ENCODE measurements around the gene NUDT1. TPM values are rescaled to one million over a fixed set of nuclear protein-coding genes. Genes with fewer than 3 reads are reported as not detected.

NUDT1 gene
- total and polyA plus RNA-seq, 2 experiments from 2014 or later = 54.5 to 163 TPM

- Mint-ChIP-seq H3K36me3 (ENCODE audit: low read depth) (peaks cover 76% of the 10 kb centered on the region), H3K4me1 (no peaks in the 10 kb centered on the region), H3K4me3 (no peak overlapping the region), H3K27ac (no peak overlapping the region; the same call in 1 of the 2 replicates), H3K27me3 (ENCODE audit: insufficient read depth, low read depth, poor library complexity) (peaks cover 10% of the 10 kb centered on the region), H3K9me3 (no peaks in the 10 kb centered on the region)
- TF ChIP-seq ZNF331 (CRISPR knock-in tag; IDR thresholded peaks at IDR 0.05; ENCODE audit: low read depth) = no peak
- TF ChIP-seq, protein P1, sequence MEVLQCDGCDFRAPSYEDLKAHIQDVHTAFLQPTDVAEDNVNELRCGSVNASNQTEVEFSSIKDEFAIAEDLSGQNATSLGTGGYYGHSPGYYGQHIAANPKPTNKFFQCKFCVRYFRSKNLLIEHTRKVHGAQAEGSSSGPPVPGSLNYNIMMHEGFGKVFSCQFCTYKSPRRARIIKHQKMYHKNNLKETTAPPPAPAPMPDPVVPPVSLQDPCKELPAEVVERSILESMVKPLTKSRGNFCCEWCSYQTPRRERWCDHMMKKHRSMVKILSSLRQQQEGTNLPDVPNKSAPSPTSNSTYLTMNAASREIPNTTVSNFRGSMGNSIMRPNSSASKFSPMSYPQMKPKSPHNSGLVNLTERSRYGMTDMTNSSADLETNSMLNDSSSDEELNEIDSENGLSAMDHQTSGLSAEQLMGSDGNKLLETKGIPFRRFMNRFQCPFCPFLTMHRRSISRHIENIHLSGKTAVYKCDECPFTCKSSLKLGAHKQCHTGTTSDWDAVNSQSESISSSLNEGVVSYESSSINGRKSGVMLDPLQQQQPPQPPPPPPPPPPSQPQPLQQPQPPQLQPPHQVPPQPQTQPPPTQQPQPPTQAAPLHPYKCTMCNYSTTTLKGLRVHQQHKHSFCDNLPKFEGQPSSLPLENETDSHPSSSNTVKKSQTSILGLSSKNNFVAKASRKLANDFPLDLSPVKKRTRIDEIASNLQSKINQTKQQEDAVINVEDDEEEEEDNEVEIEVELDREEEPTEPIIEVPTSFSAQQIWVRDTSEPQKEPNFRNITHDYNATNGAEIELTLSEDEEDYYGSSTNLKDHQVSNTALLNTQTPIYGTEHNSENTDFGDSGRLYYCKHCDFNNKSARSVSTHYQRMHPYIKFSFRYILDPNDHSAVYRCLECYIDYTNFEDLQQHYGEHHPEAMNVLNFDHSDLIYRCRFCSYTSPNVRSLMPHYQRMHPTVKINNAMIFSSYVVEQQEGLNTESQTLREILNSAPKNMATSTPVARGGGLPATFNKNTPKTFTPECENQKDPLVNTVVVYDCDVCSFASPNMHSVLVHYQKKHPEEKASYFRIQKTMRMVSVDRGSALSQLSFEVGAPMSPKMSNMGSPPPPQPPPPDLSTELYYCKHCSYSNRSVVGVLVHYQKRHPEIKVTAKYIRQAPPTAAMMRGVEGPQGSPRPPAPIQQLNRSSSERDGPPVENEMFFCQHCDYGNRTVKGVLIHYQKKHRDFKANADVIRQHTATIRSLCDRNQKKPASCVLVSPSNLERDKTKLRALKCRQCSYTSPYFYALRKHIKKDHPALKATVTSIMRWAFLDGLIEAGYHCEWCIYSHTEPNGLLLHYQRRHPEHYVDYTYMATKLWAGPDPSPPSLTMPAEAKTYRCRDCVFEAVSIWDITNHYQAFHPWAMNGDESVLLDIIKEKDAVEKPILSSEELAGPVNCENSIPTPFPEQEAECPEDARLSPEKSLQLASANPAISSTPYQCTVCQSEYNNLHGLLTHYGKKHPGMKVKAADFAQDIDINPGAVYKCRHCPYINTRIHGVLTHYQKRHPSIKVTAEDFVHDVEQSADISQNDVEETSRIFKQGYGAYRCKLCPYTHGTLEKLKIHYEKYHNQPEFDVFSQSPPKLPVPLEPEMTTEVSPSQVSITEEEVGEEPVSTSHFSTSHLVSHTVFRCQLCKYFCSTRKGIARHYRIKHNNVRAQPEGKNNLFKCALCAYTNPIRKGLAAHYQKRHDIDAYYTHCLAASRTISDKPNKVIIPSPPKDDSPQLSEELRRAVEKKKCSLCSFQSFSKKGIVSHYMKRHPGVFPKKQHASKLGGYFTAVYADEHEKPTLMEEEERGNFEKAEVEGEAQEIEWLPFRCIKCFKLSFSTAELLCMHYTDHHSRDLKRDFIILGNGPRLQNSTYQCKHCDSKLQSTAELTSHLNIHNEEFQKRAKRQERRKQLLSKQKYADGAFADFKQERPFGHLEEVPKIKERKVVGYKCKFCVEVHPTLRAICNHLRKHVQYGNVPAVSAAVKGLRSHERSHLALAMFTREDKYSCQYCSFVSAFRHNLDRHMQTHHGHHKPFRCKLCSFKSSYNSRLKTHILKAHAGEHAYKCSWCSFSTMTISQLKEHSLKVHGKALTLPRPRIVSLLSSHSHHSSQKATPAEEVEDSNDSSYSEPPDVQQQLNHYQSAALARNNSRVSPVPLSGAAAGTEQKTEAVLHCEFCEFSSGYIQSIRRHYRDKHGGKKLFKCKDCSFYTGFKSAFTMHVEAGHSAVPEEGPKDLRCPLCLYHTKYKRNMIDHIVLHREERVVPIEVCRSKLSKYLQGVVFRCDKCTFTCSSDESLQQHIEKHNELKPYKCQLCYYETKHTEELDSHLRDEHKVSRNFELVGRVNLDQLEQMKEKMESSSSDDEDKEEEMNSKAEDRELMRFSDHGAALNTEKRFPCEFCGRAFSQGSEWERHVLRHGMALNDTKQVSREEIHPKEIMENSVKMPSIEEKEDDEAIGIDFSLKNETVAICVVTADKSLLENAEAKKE (CRISPR knock-in tag; IDR thresholded peaks at IDR 0.05) = no peak
- no peak for TF ChIP-seq EZH2phosphoT487 (IDR thresholded peaks at IDR 0.05; ENCODE audit: unreplicated experiment)
- no peak for TF ChIP-seq STAT1 (IDR thresholded peaks at IDR 0.05; ENCODE audit: unreplicated experiment)
- TF ChIP-seq, protein P2, sequence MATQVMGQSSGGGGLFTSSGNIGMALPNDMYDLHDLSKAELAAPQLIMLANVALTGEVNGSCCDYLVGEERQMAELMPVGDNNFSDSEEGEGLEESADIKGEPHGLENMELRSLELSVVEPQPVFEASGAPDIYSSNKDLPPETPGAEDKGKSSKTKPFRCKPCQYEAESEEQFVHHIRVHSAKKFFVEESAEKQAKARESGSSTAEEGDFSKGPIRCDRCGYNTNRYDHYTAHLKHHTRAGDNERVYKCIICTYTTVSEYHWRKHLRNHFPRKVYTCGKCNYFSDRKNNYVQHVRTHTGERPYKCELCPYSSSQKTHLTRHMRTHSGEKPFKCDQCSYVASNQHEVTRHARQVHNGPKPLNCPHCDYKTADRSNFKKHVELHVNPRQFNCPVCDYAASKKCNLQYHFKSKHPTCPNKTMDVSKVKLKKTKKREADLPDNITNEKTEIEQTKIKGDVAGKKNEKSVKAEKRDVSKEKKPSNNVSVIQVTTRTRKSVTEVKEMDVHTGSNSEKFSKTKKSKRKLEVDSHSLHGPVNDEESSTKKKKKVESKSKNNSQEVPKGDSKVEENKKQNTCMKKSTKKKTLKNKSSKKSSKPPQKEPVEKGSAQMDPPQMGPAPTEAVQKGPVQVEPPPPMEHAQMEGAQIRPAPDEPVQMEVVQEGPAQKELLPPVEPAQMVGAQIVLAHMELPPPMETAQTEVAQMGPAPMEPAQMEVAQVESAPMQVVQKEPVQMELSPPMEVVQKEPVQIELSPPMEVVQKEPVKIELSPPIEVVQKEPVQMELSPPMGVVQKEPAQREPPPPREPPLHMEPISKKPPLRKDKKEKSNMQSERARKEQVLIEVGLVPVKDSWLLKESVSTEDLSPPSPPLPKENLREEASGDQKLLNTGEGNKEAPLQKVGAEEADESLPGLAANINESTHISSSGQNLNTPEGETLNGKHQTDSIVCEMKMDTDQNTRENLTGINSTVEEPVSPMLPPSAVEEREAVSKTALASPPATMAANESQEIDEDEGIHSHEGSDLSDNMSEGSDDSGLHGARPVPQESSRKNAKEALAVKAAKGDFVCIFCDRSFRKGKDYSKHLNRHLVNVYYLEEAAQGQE (IDR thresholded peaks at IDR 0.05; ENCODE audit: unreplicated experiment) = no peak
- TF ChIP-seq CTCF (conservative IDR thresholded peaks at IDR 0.05; ENCODE audit: low read depth in 2 of 2) = no peak
- TF ChIP-seq EZH2 (IDR thresholded peaks at IDR 0.05; ENCODE audit: low read depth, unreplicated experiment) = no peak
- TF ChIP-seq NANOG (IDR thresholded peaks at IDR 0.05; ENCODE audit: borderline replicate concordance) = no peak
- TF ChIP-seq ETS1 (IDR thresholded peaks at IDR 0.05) = no peak
- TF ChIP-seq ZNF114 (CRISPR knock-in tag; IDR thresholded peaks at IDR 0.05) = no peak
- no peak for TF ChIP-seq POLR2AphosphoS5 (IDR thresholded peaks at IDR 0.05; ENCODE audit: low read depth)
- no peak for ATAC-seq
- H2AFZ ChIP-seq = no peak overlapping the region
- peaks cover 15% of the 10 kb centered on the region; the same call in 1 of the 2 replicates for H3K36me3 ChIP-seq (ENCODE audit: insufficient read depth)
- H4K20me1 ChIP-seq (replicated peaks; ENCODE audit: insufficient read depth) = peaks cover 6% of the 10 kb centered on the region
- no peak overlapping the region for H3K27ac ChIP-seq (ENCODE audit: low read depth)
- no peaks in the 10 kb centered on the region for H3K27me3 ChIP-seq (ENCODE audit: insufficient read depth)
- no peaks in the 10 kb centered on the region for H3F3A ChIP-seq (replicated peaks; ENCODE audit: low read depth)
- no peaks in the 10 kb centered on the region for H3K4me1 ChIP-seq (ENCODE audit: insufficient read depth)
- no peak overlapping the region for H3K4me3 ChIP-seq
- DNase-seq (ENCODE audit: low spot score) = no peak
- no peaks in the 10 kb centered on the region for H3K9me2 ChIP-seq (ENCODE audit: insufficient read depth)
- H3K79me2 ChIP-seq (replicated peaks; ENCODE audit: insufficient read depth) = peaks cover 26% of the 10 kb centered on the region
- no peak overlapping the region for H3K4me2 ChIP-seq
Observed at GRCh38 chr7:2218444-2218785, 23.6 kb upstream of the NUDT1 start.

Data from GM23338 (cell line).